ENCODE data around the gene PARD3B.

The PARD3B gene

DNA sequence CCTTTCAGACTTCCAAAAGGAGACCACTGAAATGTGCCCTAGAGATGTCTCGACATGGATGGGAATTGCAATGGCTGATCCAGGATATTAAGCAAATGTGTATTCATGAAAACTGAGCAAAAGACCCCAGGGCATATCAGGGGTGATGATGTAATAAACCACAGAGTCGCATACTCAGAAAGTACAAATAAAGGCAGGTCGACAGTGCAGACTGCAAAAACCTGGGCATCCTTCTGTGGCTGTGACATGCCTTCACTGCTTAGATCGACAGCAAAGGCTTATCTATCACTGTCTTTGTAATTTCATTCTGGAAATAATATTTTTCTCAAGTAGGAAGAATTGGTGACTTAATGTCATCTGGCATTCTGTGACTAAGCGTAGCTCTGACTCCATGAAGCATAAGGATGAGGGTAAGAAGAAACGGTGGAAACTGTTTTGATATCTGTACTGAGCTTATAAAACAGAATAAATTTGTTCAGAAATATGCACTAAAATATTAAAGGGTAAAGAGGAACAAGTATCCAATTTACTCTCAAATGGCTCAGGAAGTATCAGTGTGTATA lies 1021.4 kb downstream of the PARD3B start:
- no peak for DNase-seq (ENCODE audit: low read depth)

DNA sequence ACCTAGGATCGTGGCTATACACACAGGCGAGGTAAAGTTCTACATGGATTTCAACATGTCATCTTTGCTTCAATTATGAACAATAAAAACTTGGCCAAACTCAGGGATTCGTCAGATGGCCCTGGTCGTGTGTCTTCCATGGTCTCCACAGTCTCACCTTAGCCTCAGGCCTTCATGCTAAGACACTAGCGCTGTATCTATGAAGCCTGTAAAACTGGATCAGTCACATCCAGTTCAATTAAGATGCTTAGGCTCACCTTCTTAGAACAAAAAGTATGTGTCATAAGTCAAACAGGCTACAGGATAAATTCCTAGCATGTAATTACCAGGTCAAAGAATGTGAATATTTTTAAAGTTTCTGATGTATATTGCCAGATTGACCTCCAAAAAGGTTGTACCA lies 1023.3 kb downstream of the PARD3B start:
- no peak for DNase-seq (ENCODE audit: low read depth)

DNA sequence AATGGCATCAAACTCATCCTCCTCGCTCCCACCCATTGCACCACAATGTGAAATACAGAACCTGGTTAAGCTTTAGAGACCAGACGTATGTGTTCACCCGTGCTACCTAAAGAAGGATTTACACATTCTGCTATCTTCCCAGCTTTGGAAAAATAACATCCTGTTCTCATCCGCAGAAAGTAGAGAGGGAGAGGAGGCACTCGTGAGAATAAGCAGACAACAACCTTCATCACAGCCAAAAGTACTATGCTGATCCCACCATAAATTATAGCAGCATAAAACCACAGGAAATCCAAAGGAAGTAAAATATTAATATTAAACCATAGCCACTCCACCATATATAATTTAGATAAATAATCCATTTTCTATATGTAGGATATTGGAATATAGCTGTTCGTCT lies 1025.4 kb downstream of the PARD3B start:
- no peak for DNase-seq (ENCODE audit: low read depth)

DNA sequence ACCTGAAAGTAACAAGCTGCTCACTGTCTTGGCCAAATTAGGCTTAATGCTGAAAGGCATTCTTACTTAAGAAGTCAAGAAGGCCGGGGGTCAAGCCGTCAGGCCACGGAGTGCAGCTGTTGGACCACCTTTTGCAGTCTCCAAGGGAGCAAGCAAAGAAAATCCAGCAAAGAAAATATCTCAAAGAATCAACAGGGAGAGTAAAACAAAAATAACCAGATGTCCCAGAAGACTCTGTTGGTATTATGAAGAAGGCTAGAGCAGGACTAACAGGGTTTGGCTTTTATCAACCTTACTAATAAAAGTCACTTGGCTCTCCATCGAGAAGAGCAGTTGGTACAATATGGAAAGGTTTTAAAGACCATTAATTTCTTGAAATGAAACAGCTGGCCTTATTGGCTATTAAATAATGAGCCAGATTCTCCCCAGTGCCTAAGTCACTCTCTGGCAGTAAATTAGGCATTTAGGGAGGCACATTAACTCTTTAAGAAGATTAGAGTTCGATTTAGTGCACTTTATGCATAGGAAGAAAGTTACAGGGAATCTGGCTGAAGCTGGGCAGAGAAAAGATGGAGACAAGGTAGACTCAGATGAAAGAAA lies 1026.2 kb downstream of the PARD3B start:
- DNase-seq (ENCODE audit: low read depth): no peak

DNA sequence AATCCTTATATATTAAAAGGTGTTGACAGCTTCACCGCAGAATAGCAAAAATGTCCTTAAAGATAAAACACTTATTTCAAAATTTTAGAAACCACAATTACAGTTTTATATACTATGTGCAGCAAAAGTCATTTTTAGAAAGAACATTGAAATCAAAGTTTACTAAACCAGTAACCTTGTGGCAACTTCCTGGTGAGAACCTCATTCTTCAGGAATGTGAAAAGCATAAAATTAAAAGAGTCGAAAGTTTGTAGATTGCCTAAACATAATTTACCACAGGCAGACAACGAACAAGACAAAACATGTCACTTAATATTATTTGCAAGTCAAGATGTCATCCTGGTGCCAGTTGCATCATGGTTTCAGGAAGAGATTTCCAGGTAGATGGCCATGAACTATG lies 1028.7 kb downstream of the PARD3B start:
- no peak for DNase-seq (ENCODE audit: low read depth)

DNA sequence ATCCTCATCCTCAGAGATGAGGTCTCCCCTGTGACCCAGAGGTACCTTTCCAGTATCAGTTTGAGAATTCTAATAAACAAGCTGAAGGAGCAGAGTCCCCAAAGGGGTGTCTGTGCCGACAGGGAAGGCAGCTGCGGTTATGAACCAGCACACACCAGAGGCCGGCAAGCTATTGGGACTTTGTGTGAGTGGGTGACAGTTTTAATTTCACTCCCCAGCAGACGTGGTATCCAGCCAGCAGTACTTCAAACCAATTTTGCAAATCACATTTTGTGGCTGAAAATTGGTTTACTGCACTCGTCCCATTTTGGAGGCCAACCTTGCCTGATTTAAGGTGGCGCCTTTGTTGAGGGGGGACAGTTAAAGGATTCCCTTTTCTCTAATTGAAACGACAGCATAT lies 1034.1 kb downstream of the PARD3B start:
- DNase-seq (ENCODE audit: low read depth): no peak

DNA sequence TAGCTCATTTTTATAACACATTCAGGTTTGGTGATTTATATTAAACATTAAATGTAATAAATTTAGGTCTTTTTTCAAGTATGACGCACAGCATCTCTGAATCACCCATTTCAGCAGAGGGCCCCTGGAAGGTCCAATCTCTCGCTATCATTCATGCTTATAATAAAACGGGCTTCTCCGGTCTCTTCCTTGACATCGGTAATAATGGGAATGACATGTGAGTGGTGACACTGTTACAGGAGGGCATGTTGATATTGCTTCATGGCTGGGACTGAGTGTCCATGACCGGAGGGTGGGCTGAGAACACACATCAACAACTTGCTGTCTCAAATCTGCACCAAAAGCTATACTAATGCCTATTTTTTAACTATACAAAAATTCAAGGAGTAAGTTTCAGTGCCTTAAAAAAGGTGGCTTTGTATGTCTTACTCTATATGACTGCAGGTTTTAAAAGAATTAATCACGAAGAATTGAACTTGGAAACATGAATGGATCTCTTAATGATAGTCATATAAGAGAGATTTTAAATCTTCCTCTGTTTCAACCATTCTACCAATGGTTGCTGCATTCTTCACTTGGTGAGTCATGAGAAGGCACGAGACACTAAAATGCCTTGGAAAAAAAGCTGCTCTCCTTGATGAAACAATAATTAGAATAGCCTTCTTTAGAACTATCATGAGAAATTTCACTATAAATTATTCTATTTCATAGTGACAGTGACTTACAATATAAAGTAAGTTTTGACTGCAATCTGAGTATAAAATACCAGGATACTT lies 1035.1 kb downstream of the PARD3B start:
- DNase-seq (ENCODE audit: low read depth): no peak

DNA sequence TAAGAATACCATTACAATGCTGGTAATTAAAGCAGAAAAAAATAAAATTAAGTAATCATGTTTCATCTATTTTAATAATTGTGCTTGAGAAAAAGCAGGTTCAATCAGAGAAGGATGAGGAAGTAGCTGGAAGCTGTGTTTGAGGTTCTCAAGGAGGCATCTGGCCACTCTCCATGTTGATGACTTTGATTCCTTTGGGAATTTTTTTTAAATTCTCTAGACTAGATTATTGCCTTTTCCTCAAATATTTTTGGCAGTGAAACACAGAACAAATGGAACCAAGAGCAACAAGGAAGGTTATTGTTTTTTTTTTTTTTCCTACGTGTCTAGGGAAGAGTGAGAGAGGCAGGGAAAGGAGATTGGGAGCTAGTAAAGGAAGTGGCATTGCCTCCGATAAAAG lies 1037.1 kb downstream of the PARD3B start:
- no peak for DNase-seq (ENCODE audit: low read depth)

DNA sequence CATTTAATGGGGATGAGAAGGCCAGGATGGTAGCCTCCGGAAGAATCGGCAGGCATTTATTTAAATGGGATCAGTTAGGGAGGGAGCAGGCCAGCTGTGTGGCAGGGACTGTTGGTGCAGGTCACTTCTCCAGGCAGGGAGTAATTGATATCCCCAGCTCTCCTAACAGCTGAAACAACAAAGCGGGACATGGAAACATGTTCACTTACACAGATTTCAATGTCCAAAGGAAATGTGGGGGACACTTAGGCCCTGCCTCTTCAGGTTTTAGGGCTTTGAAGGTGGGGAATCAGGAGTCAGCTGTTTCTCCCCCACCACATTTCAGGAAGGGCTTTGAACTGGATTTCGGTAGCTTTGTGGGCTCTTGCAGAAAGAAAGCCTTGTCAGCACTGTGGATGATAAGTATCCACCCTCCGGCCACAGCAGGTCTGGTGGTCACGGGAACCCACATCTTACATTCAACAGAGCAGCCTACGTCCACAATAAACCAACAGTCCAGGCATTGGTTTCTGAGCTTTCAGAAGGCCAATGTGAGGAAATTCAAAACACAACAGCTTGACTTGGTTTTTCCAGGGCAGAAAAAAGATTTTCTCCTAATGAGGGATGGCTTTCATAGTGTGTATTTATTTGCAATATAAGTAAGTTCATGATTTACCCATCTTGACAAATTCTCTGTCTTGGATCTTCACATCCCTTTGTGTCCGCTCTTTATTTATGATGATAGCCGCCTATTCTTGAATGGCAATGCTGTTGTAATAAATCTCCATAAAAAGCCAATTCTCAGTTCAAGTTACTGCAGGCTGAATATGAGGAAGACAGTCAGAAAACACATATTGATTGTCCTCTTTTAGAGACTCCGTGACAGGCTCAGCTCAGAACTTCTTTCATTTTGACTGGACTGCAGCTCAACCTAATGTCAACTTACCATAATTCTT lies 1040.4 kb downstream of the PARD3B start:
- DNase-seq (ENCODE audit: low read depth): no peak

DNA sequence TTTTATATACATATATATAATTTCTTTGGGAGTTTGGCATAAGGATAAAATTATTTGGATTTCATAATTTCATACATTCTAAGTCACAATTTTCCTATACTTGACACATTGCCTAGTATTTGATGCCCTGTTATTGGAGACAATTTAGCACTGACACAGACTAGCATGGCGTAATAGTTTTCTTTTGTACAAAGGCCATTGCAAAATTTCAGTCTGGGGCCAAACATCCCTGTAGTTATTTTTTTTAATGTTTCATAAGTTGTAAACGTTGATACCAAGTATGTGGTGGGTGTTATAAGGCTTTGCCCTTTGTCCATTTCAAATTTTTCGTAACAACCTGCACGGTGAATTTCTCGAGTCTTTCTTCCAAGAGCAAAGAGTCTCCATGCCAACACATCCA lies 1041.4 kb downstream of the PARD3B start:
- DNase-seq (ENCODE audit: low read depth): no peak

DNA sequence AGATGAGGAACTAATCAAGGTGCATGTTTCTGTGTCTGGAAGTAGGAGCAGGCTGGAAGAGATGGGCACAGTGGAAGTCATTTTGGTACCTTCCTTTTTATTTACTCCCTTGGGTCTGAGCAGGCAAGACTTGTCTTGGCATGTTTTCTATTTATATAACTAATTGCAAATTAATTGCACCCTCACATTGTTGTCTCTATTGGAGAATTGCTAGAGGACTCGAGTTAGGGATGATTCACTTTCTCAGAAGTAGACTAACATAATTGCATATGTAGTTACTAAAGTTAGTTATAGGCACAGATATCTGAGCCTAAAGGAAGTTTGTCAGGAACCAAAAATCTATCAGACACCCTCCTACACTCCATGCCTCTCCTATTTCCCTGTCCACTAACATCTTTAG lies 1044.2 kb downstream of the PARD3B start:
- no peak for DNase-seq (ENCODE audit: low read depth)

DNA sequence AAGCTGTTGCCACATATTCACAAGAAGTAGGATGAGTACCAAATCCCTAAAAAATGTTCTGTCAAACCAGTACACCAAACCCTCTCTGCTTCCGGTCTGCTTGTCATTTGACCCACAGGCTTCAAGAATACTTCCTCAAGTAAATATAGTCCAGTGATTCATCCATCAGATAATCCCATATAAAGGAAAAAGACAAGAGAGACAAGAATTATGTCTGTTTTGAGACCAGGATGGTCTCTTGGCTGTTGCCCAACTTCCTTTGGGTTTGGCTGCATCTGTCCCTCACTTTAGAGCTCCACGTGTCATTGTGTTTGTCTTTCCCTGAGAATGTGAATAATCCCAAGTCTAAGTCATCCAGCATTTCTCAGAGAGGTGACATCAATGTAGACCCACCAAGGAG lies 1045.5 kb downstream of the PARD3B start:
- DNase-seq (ENCODE audit: low read depth): no peak

DNA sequence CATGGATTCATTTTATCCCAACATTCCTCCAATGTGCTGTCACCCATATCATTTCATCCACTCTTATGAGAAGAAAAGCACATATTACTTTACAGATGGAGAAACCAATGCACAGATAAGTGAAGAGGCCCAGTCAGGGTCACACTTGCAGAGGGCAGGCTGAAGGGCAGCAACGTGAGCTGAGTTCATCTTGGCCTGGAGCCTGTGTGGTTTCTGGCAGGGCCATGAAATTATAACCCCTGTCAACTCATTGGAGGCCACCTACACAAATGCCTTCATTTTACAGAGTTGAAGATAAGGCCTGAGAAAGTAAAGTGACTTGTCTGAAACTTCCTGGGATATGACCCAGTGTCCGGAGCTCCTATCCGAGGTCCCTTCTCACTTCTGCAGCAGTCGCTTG lies 1048.6 kb downstream of the PARD3B start:
- no peak for DNase-seq (ENCODE audit: low read depth)

DNA sequence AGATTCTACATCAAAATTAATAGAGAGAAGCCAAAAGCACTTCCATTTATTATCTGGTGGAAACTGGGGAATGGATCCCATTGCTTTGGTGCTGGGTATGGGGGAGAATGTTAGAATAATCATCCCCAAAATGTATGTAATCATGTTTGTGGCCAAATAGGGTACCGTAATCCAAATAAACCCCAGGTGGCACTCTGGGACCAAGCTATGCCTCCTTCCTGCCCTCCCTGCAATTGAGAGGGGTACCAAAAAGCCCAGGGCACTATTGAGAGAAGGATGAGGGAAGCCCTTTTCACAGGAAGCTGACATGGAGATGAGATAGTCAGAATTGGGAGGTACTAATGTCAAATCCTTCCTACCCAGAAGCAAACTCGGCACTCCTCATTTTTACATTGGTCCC lies 1051.3 kb downstream of the PARD3B start:
- no peak for DNase-seq (ENCODE audit: low read depth)

DNA sequence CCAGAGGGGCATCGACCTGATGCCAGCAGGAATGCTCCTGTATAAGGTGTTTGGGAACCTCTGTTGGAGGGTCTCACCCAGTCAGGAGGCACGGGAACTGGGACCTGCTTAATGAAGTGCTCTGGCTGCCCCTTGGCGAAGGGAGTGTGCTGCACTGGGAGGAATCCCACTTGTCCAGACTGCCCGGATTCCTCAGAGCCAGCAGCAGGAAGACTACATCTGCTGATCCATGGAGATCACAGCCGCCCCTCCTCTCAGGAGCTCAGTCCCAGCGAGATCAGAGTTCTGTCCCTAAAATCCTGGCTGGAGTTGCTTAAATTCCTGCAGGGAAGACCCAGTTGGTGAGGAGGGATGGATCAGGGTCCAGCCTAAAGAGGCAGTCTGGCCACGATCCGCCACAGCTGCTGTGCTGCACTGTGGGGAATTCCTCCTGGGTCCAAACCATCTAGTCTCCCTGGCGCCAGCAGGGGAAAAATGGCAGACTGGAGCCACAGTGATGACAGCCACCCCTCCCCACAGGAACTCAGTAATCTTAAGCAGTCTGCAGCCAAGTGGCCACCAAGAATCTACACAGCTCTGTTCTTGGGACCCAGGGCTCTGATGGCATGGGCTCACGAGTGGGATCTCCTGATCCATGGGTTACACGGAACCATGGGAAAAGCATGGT lies 1060.5 kb downstream of the PARD3B start:
- no peak for DNase-seq (ENCODE audit: low read depth)

DNA sequence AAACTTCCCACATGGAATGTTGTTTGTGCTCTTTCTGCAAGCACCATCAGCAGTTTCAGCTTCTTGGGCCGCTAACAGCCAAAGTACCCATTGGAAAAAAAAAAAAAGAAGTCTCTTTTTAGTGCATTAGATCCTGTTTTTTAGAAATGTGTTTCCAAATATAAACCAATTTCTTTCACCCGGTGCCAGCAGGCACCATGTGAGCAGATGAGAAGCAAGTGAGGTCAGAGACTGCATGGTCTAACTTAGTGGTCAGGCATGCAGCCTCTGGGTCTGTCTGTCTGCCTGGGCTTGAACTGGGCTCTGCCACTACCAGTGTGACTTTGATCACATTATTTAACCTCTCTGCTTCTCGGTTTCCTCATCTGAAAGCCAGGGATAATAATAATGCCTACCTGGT lies 1061.9 kb downstream of the PARD3B start:
- no peak for DNase-seq (ENCODE audit: low read depth)

DNA sequence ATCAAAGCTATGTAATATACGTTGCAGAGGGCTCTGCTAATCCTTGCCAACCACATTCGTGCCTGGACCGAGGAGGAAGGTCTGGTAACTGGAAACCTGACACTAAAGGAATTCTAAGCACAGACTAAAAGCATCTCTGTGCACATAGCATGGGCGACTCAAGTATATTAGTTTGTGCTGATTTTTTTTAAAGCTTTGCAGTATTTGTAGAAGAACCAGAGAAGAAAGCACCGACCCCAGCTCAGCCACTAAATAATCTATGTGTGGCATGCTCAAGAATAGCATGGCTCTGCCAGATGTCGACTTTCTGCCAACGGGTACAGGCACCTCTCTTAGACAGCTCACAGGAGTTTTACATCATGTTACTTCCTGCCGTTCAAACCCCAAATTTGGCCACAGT lies 1063.8 kb downstream of the PARD3B start:
- DNase-seq (ENCODE audit: low read depth): no peak

DNA sequence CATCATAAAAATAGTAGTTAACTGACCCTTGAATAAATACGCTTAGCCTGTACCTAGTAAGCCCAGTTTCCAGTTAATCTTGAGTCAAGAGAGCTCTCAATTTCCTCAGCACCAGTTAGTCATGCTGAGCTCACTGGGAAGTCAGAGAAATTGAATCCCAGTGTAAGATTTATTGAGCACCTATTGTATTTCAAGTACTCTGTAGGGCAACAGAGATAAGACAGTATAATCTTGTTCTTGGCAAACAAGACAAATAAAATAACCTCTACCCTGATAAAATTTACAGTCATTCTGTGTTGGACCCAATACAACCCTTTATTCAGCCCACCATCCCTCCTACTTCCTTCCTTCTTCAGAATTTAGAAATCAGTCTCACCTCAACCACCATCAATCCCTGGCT lies 1065.2 kb downstream of the PARD3B start:
- no peak for DNase-seq (ENCODE audit: low read depth)

DNA sequence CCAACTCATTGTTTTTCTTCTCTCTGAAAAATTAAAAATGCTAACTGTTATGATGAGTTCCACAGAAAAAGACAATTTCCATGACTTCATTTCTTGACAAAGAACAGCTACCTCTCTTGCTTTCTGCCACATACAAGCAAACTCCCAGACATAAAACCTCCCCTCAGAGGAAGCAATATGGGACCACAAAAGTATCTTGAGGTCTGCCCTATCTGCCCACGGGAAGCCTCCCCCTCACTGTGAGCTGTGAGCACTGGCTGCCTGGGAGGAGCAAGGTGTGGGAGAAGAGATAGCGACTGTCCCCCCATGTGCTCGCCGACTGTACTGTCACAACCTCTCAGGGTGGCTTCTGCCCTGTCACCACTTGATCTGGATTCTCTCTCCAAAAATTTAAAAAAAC lies 1067.4 kb downstream of the PARD3B start:
- DNase-seq (ENCODE audit: low read depth): peak; percentile 53

DNA sequence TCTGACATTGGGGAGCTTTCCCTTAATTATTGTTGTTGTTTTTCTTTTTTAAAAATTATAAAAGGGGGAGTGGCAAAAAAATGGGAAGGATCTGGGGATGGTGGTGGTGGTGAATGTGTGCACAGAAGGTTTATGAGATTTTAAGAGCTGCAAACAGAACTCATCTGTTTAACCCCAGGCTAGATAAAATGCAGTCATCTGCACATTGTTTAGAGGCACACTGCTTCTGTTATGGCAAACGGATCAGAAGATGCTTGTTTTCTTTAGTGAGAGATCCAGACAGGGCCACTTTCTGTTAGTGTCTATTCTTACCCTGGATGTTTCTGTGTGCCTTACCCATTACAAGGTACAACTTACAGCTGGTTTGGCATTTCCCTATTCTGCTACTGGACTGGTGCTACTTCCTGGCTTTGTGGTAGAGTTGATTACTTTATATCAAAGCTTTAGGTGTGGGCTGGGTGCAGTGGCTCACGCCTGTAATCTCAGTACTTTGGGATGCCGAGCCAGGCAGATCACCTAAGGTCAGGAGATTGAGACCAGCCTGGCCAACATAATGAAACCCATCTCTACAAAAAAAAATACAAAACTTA lies 1068.8 kb downstream of the PARD3B start:
- DNase-seq (ENCODE audit: low read depth): no peak

DNA sequence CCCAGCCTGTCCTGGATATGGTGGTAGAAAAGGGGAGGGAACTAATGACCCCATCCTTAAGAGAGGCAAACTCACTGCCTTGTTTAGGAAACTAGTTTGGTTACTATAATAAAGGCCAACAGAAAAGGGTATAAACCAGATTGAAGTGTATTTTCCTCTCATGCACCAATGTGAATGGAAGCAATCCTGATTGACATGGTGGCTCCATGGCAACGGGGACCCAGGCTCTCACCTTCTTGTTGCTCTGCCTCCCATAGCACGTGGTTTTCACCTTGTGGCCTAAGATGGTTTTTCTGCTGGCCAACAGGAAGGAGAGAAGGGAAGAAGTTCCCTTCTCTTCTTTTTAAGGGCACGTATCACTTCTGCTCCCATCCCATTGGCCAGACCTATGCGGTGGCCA lies 1069.7 kb downstream of the PARD3B start:
- DNase-seq (ENCODE audit: low read depth): no peak

DNA sequence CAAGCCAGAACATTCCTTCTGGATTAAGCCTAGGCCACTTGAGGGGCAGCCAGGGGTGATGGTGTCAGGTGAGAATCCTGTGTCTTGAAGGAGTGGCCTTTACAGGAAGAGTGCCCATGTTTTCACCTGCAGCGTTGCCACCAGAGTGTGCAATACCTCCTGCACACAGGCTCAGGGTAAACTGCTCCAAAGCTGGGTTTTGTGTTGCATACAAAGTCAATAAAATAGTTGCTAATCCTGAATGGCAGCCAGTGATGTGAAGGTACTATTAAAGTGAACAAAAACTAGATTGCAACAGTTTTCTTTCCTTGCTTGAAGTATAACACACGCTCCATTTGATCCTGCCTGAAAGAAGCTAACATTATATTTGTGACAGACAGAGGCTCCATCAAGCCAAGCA lies 1072.6 kb downstream of the PARD3B start:
- no peak for DNase-seq (ENCODE audit: low read depth)
